Glutamatergic neuron (in vitro differentiated cells): ENCODE data around the gene TMPRSS11F. TPM values are rescaled to one million over a fixed set of nuclear protein-coding genes. Genes with fewer than 3 reads are reported as not detected.

Source experiments
- DNase-seq: peaks from one replicate; pipeline ENCODE4 v3.0.0; 2022
- H3K27ac Mint-ChIP-seq: one replicate; pipeline ENCODE4 v1.8.0; 2020; ENCODE audit warnings: mild to moderate bottlenecking, mixed read lengths, inconsistent platforms; ENCODE audit not compliant: unreplicated experiment
- H3K27me3 Mint-ChIP-seq: one replicate; pipeline ENCODE4 v1.8.0; 2020; ENCODE audit warnings: mild to moderate bottlenecking, moderate library complexity, mixed read lengths, inconsistent platforms; ENCODE audit not compliant: unreplicated experiment
- H3K36me3 Mint-ChIP-seq: one replicate; pipeline ENCODE4 v1.8.0; 2020; ENCODE audit warnings: mild to moderate bottlenecking, mixed read lengths, inconsistent platforms; ENCODE audit not compliant: unreplicated experiment
- H3K4me1 Mint-ChIP-seq: one replicate; pipeline ENCODE4 v1.8.0; 2020; ENCODE audit warnings: mild to moderate bottlenecking, low read depth, mixed read lengths, inconsistent platforms; ENCODE audit not compliant: unreplicated experiment
- H3K4me3 Mint-ChIP-seq: one replicate; pipeline ENCODE4 v1.8.0; 2020; ENCODE audit warnings: mild to moderate bottlenecking, mixed read lengths, inconsistent platforms; ENCODE audit not compliant: unreplicated experiment
- H3K9me3 Mint-ChIP-seq: one replicate; pipeline ENCODE4 v1.8.0; 2020; ENCODE audit warnings: mild to moderate bottlenecking, moderate library complexity, mixed read lengths, inconsistent platforms; ENCODE audit not compliant: unreplicated experiment
- total RNA-seq: library from RNA; stranded (reverse); fragmentation: NEBNext Ultra II Directional; extraction: Animal tissue kit (Norgen Biotek cat#: 25700); gene quantifications from one replicate; pipeline ENCODE4 v1.2.1, GENCODE V29; 2021; ENCODE audit not compliant: unreplicated experiment
- TF ChIP-seq, protein P1 (sequence below): fragments of 200-600 bp; sonication (generic); IDR thresholded peaks from one replicate; pipeline ENCODE4 v1.5.0; 2021; ENCODE audit not compliant: partially characterized antibody, unreplicated experiment

The TMPRSS11F gene
- total RNA-seq, 1 donor from 2014 or later = not detected

DNA sequence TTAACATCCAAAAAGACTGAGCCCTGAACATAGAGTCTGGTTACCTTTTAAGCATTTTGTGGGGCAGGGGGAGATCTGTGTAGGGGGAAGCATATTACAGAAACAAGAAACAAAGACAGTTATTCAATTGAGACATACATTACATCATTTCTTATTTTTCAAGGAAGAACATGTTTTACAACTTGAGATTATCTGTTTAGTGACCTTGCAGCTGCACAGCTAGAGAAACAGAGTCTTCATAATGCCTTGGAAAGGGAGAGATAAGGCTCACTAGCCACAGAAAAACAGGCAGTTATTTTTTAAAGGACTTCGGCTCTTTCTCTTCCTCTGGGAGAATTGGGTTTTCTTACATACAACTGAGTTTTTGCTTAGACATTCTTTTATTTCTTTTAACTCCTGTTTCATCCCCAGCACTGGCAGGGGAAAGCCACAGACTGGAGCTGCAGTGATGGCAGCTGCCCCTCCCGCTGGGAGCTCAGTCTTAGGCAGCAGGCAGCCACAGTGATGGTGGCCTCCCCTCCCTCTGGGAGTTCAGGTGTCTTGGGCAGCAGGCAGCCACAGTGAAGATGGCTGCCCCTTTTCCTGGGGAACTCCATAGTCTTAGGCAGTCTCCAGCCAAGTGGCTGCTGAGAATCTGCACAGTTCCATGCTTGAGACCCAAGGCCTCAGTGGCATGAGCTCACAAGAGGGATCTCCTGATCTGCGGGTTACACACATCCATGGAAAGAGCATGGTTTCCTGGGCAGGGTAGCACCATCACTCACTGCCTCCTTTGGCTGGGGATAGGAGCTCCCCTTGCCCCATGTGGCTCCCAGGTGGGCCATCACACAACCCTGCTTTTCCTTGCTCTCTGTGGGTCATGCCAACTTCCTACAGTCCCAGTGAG is 19.4 kb upstream of the TMPRSS11F start:
- TF ChIP-seq, protein P1, sequence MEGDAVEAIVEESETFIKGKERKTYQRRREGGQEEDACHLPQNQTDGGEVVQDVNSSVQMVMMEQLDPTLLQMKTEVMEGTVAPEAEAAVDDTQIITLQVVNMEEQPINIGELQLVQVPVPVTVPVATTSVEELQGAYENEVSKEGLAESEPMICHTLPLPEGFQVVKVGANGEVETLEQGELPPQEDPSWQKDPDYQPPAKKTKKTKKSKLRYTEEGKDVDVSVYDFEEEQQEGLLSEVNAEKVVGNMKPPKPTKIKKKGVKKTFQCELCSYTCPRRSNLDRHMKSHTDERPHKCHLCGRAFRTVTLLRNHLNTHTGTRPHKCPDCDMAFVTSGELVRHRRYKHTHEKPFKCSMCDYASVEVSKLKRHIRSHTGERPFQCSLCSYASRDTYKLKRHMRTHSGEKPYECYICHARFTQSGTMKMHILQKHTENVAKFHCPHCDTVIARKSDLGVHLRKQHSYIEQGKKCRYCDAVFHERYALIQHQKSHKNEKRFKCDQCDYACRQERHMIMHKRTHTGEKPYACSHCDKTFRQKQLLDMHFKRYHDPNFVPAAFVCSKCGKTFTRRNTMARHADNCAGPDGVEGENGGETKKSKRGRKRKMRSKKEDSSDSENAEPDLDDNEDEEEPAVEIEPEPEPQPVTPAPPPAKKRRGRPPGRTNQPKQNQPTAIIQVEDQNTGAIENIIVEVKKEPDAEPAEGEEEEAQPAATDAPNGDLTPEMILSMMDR = no peak
- Mint-ChIP-seq H3K27ac (no peak overlapping the region), H3K4me3 (no peak overlapping the region), H3K27me3 (no peaks in the 10 kb centered on the region), H3K36me3 (no peaks in the 10 kb centered on the region), H3K4me1 (no peaks in the 10 kb centered on the region), H3K9me3 (peaks cover 2% of the 10 kb centered on the region)
- no peak for DNase-seq

- no peaks in the 10 kb centered on the region for H3K4me1 Mint-ChIP-seq
- H3K4me3 Mint-ChIP-seq = no peak overlapping the region
- TF ChIP-seq, protein P1 = no peak
- H3K27me3 Mint-ChIP-seq = no peaks in the 10 kb centered on the region
- no peak overlapping the region for H3K27ac Mint-ChIP-seq
- DNase-seq = no peak
- H3K9me3 Mint-ChIP-seq = peaks cover 2% of the 10 kb centered on the region
- H3K36me3 Mint-ChIP-seq = no peaks in the 10 kb centered on the region
Observed at GRCh38 chr4:68147079-68147478, 17.4 kb upstream of the TMPRSS11F start.

DNA sequence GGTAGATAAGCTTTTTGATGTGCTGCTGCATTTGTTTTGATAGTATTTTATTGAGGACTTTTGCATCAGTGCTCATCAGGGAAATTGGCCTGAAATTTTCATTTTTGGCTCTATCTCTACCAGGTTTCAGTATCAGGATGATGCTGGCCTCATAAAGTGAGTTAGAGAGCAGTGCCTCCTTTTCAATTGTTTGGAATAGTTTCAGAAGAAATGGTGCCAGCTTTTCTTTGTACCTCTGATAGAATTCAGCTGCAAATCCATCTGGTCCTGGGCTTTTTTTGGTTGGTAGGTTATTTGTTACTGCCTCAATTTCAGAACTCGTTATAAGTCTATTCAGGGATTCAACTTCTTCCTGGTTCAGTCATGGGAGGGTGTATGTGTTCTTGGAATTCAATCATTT is 15.6 kb upstream of the TMPRSS11F start:
- H3K4me1 Mint-ChIP-seq = no peaks in the 10 kb centered on the region
- TF ChIP-seq, protein P1 = no peak
- H3K27ac Mint-ChIP-seq = no peak overlapping the region
- H3K4me3 Mint-ChIP-seq = no peak overlapping the region
- no peaks in the 10 kb centered on the region for H3K36me3 Mint-ChIP-seq
- no peak for DNase-seq
- H3K9me3 Mint-ChIP-seq = peaks cover 2% of the 10 kb centered on the region
- no peaks in the 10 kb centered on the region for H3K27me3 Mint-ChIP-seq

GRCh38 chr4:68141852-68142251 is 12.2 kb upstream of the TMPRSS11F start:
- H3K27me3 Mint-ChIP-seq = no peaks in the 10 kb centered on the region
- H3K9me3 Mint-ChIP-seq = peaks cover 1% of the 10 kb centered on the region
- H3K36me3 Mint-ChIP-seq = no peaks in the 10 kb centered on the region
- DNase-seq = no peak
- H3K27ac Mint-ChIP-seq = no peak overlapping the region
- H3K4me1 Mint-ChIP-seq = no peaks in the 10 kb centered on the region
- H3K4me3 Mint-ChIP-seq = no peak overlapping the region
- TF ChIP-seq, protein P1 = no peak

DNA sequence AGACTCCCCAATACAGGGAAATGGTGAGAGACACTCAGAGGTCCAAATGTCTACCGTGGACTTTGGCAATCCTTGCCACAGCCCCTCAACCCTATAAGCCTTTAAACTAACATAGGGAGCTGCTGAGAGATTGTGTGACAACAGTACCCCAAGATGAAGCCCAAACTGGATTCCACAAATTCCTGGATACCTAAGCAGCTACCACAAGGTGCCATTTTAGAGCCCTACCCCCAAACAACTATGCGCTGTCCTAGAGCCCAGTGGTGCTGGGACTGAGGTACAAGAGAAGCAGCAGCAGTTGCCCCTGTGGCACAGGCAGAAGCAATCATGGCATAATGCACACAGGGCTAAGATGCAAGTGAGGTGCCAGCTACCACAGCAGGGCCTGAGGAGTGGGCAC is 2.7 kb upstream of the TMPRSS11F start:
- Mint-ChIP-seq H3K27me3 (no peaks in the 10 kb centered on the region), H3K4me3 (no peak overlapping the region), H3K36me3 (no peaks in the 10 kb centered on the region)

More for the DNA sequence above, 2.7 kb upstream of the TMPRSS11F start:
- H3K4me1 Mint-ChIP-seq = no peaks in the 10 kb centered on the region
- no peak overlapping the region for H3K27ac Mint-ChIP-seq
- H3K9me3 Mint-ChIP-seq = peaks cover under 1% of the 10 kb centered on the region
- no peak for DNase-seq
- TF ChIP-seq, protein P1 = no peak
